Skeletal muscle satellite cell (primary cell): ENCODE results near the gene CD93.

ENCODE experiments used
- H3K27me3 ChIP-seq: 2 replicates; pipeline ENCODE4 v1.7.0; 2013; ENCODE audit warnings: low read length; ENCODE audit not compliant: control insufficient read depth, insufficient read depth
- H3K36me3 ChIP-seq: 2 replicates; pipeline ENCODE4 v1.7.0; 2013; ENCODE audit warnings: mild to moderate bottlenecking, control low read depth, low read length; ENCODE audit not compliant: insufficient read depth
- H3K4me1 ChIP-seq: 2 replicates; pipeline ENCODE4 v1.7.0; 2013; ENCODE audit warnings: low read length; ENCODE audit not compliant: control insufficient read depth, insufficient read depth
- H3K4me2 ChIP-seq: 2 replicates; pipeline ENCODE4 v1.7.0; 2013; ENCODE audit warnings: mild to moderate bottlenecking, low read length
- H3K4me3 ChIP-seq: 2 replicates; pipeline ENCODE4 v1.7.0; 2013; ENCODE audit warnings: low read length
- H3K9ac ChIP-seq: 2 replicates; pipeline ENCODE4 v1.7.0; 2013; ENCODE audit warnings: mild to moderate bottlenecking, low read depth, low read length, moderate library complexity
- H3K9me3 ChIP-seq: replicated peaks from 2 replicates; pipeline ENCODE4 v1.7.0; 2013; ENCODE audit warnings: mild to moderate bottlenecking, control low read depth, low read length

The CD93 gene

GRCh38 chr20:23095499-23095898, 9.4 kb upstream of the CD93 start:
- no peaks in the 10 kb centered on the region for H3K4me1 ChIP-seq
- no peak overlapping the region for H3K9ac ChIP-seq
- H3K4me3 ChIP-seq, result no peak overlapping the region
- H3K27me3 ChIP-seq, result peaks cover 39% of the 10 kb centered on the region
- no peak overlapping the region for H3K4me2 ChIP-seq
- H3K9me3 ChIP-seq, result no peaks in the 10 kb centered on the region
- no peaks in the 10 kb centered on the region for H3K36me3 ChIP-seq

- Histone ChIP-seq H3K4me2 (no peak overlapping the region), H3K27me3 (peaks cover 44% of the 10 kb centered on the region), H3K9me3 (no peaks in the 10 kb centered on the region), H3K9ac (no peak overlapping the region), H3K4me1 (no peaks in the 10 kb centered on the region), H3K4me3 (no peak overlapping the region), H3K36me3 (no peaks in the 10 kb centered on the region)
These were observed 8.8 kb upstream of the CD93 start for GRCh38 chr20:23094927-23095326.

GRCh38 chr20:23094213-23094896, 8.2 kb upstream of the CD93 start:
- no peak overlapping the region for H3K4me3 ChIP-seq
- H3K9ac ChIP-seq, result no peak overlapping the region
- H3K4me2 ChIP-seq, result no peak overlapping the region
- H3K4me1 ChIP-seq, result no peaks in the 10 kb centered on the region
- H3K9me3 ChIP-seq, result no peaks in the 10 kb centered on the region
- no peaks in the 10 kb centered on the region for H3K36me3 ChIP-seq
- H3K27me3 ChIP-seq, result peaks cover 44% of the 10 kb centered on the region

- no peaks in the 10 kb centered on the region for H3K9me3 ChIP-seq
- H3K4me2 ChIP-seq, result no peak overlapping the region
- peaks cover 44% of the 10 kb centered on the region for H3K27me3 ChIP-seq
- H3K36me3 ChIP-seq, result no peaks in the 10 kb centered on the region
- H3K4me3 ChIP-seq, result no peak overlapping the region
- no peaks in the 10 kb centered on the region for H3K4me1 ChIP-seq
- H3K9ac ChIP-seq, result no peak overlapping the region
These were observed 7.5 kb upstream of the CD93 start for GRCh38 chr20:23093613-23094012.

- Histone ChIP-seq H3K4me2 (no peak overlapping the region), H3K9ac (no peak overlapping the region), H3K36me3 (no peaks in the 10 kb centered on the region), H3K9me3 (no peaks in the 10 kb centered on the region), H3K4me3 (no peak overlapping the region), H3K27me3 (peaks cover 44% of the 10 kb centered on the region), H3K4me1 (no peaks in the 10 kb centered on the region)
These were observed 6.9 kb upstream of the CD93 start for GRCh38 chr20:23092861-23093495.

- H3K4me1 ChIP-seq, result no peaks in the 10 kb centered on the region
- H3K9me3 ChIP-seq, result no peaks in the 10 kb centered on the region
- H3K36me3 ChIP-seq, result no peaks in the 10 kb centered on the region
- H3K27me3 ChIP-seq, result peaks cover 45% of the 10 kb centered on the region
- no peak overlapping the region for H3K9ac ChIP-seq
- H3K4me3 ChIP-seq, result no peak overlapping the region
- H3K4me2 ChIP-seq, result no peak overlapping the region
These were observed 6.2 kb upstream of the CD93 start for GRCh38 chr20:23092384-23092756.

- Histone ChIP-seq H3K27me3 (peaks cover 50% of the 10 kb centered on the region), H3K4me2 (no peak overlapping the region)
These were observed 5.7 kb upstream of the CD93 start for GRCh38 chr20:23091721-23092383.

GRCh38 chr20:23090878-23091277, 4.8 kb upstream of the CD93 start:
- H3K4me3 ChIP-seq, result no peak overlapping the region
- no peaks in the 10 kb centered on the region for H3K36me3 ChIP-seq
- H3K9ac ChIP-seq, result no peak overlapping the region
- H3K27me3 ChIP-seq, result peaks cover 50% of the 10 kb centered on the region
- no peak overlapping the region for H3K4me2 ChIP-seq
- H3K4me1 ChIP-seq, result no peaks in the 10 kb centered on the region
- H3K9me3 ChIP-seq, result no peaks in the 10 kb centered on the region

More at GRCh38 chr20:23091721-23092383, 5.7 kb upstream of the CD93 start:
- no peak overlapping the region for H3K9ac ChIP-seq
- H3K4me1 ChIP-seq, result no peaks in the 10 kb centered on the region
- H3K36me3 ChIP-seq, result no peaks in the 10 kb centered on the region
- H3K9me3 ChIP-seq, result no peaks in the 10 kb centered on the region
- H3K4me3 ChIP-seq, result no peak overlapping the region

GRCh38 chr20:23090147-23090546, 4.0 kb upstream of the CD93 start:
- Histone ChIP-seq H3K9me3 (no peaks in the 10 kb centered on the region), H3K27me3 (peaks cover 50% of the 10 kb centered on the region), H3K4me3 (no peak overlapping the region), H3K4me2 (no peak overlapping the region), H3K9ac (no peak overlapping the region), H3K36me3 (no peaks in the 10 kb centered on the region), H3K4me1 (no peaks in the 10 kb centered on the region)

- Histone ChIP-seq H3K9ac (no peak overlapping the region), H3K27me3 (peaks cover 39% of the 10 kb centered on the region), H3K4me3 (no peak overlapping the region), H3K36me3 (no peaks in the 10 kb centered on the region), H3K4me1 (no peaks in the 10 kb centered on the region), H3K4me2 (no peak overlapping the region), H3K9me3 (no peaks in the 10 kb centered on the region)
These were observed 2.7 kb upstream of the CD93 start for GRCh38 chr20:23088866-23089265.

- H3K4me3 ChIP-seq, result no peak overlapping the region
- no peaks in the 10 kb centered on the region for H3K4me1 ChIP-seq
- no peak overlapping the region for H3K4me2 ChIP-seq
- H3K27me3 ChIP-seq, result peaks cover 28% of the 10 kb centered on the region
- H3K9ac ChIP-seq, result no peak overlapping the region
- H3K36me3 ChIP-seq, result no peaks in the 10 kb centered on the region
- H3K9me3 ChIP-seq, result no peaks in the 10 kb centered on the region
These were observed 1.6 kb upstream of the CD93 start for GRCh38 chr20:23087587-23088251.
